B cell (primary cell): Measurements from ENCODE around the gene FFAR4. TPM values are rescaled to one million over a fixed set of nuclear protein-coding genes. Genes with fewer than 3 reads are reported as not detected.

Source experiments
- ATAC-seq: fragments of 200-7000 bp; cut with Tn5 transposase; one replicate; pipeline ENCODE4 v1.10.0; 2021; ENCODE audit warnings: low read depth, mild to moderate bottlenecking, moderate number of reproducible peaks, moderate library complexity
- CTCF ChIA-PET: fragments of 350-600 bp; sonication (Branson Sonifier 250); formaldehyde crosslinking; loops from one replicate; lab custom pipeline; 2021; ENCODE audit warnings: antibody characterized with exemption, inconsistent platforms; lab: Charles Lee
- POLR2A ChIA-PET: fragments of 350-600 bp; sonication (Branson Sonifier 250); formaldehyde crosslinking; loops from one replicate; lab custom pipeline; 2021; ENCODE audit warnings: antibody characterized with exemption; lab: Charles Lee
- DNase-seq: peaks from one replicate; pipeline ENCODE4 v3.0.0; 2013
- H2AFZ ChIP-seq: 2 replicates; pipeline ENCODE4 v1.6.1; 2012; ENCODE audit warnings: mild to moderate bottlenecking, low read depth, low read length; ENCODE audit not compliant: insufficient read depth, poor library complexity, severe bottlenecking
- H3K27ac ChIP-seq, 2 donors: 1 replicate in 1 of 2; 2 replicates in 1 of 2; pipeline ENCODE4 v1.5.1; 2012 to 2013; ENCODE audit warnings: low read length in 2 of 2, mild to moderate bottlenecking in 2 of 2, moderate library complexity in 1 of 2
- H3K27me3 ChIP-seq, 4 experiments: fragments of 200-600 bp in 1 of 4; sonication (generic) in 1 of 4; replicated peaks in 1 of 4; 1 replicate in 2 of 4; 2 replicates in 2 of 4; pipeline versions ENCODE4 v1.6.1 to v1.7.0; 2013 to 2016; ENCODE audit warnings: low read length in 3 of 4, mild to moderate bottlenecking in 2 of 4, mixed read lengths in 1 of 4, moderate library complexity in 1 of 4; ENCODE audit not compliant: insufficient read depth in 4 of 4, control insufficient read depth in 3 of 4; ENCODE audit errors: control extremely low read depth in 1 of 4
- H3K36me3 ChIP-seq, 2 experiments: replicated peaks in 1 of 2; 1 replicate in 1 of 2; 2 replicates in 1 of 2; pipeline versions ENCODE4 v1.6.1 to v1.7.1; 2013; ENCODE audit warnings: low read length in 1 of 2; ENCODE audit not compliant: insufficient read depth in 2 of 2, control insufficient read depth in 1 of 2; ENCODE audit errors: control extremely low read depth in 1 of 2, extremely low read depth in 1 of 2
- H3K4me1 ChIP-seq, 2 donors: fragments of 200-600 bp in 1 of 2; sonication (generic) in 1 of 2; 1 replicate in 1 of 2; 2 replicates in 1 of 2; pipeline versions ENCODE4 v1.5.1 to v1.6.1; 2013 to 2017; ENCODE audit warnings: low read length in 2 of 2; ENCODE audit not compliant: control insufficient read depth in 2 of 2, insufficient read depth in 2 of 2
- H3K4me2 ChIP-seq: replicated peaks from 2 replicates; pipeline ENCODE3; 2012; ENCODE audit warnings: mild to moderate bottlenecking, low read depth, low read length; ENCODE audit not compliant: poor library complexity, severe bottlenecking
- H3K4me3 ChIP-seq, 5 experiments: fragments of 200-600 bp in 1 of 5; sonication (generic) in 1 of 5; 1 replicate in 3 of 5; 2 replicates in 2 of 5; pipeline versions ENCODE4 v1.5.1 to v1.7.0; 2011 to 2016; ENCODE audit warnings: low read length in 4 of 5, mild to moderate bottlenecking in 4 of 5, low read depth in 2 of 5, control low read depth in 1 of 5, moderate library complexity in 1 of 5; ENCODE audit not compliant: insufficient read depth in 1 of 5; ENCODE audit errors: control extremely low read depth in 1 of 5, extremely low read depth in 1 of 5
- H3K79me2 ChIP-seq: fragments of 200-600 bp; sonication (generic); one replicate; pipeline ENCODE4 v1.6.0; 2016; ENCODE audit warnings: low read length; ENCODE audit not compliant: control insufficient read depth, insufficient read depth
- H3K9ac ChIP-seq: fragments of 200-600 bp; sonication (generic); 2 replicates; pipeline ENCODE4 v1.6.1; 2017; ENCODE audit warnings: mild to moderate bottlenecking, low read length, moderate library complexity
- H3K9me3 ChIP-seq, 3 donors: one replicate each; pipeline versions ENCODE4 v1.6.1 to v1.7.1; 2013; ENCODE audit warnings: low read length in 2 of 3; ENCODE audit not compliant: control insufficient read depth in 2 of 3, insufficient read depth in 1 of 3; ENCODE audit errors: control extremely low read depth in 1 of 3
- H4K20me1 ChIP-seq: 2 replicates; pipeline ENCODE4 v1.6.0; 2012; ENCODE audit warnings: mild to moderate bottlenecking, low read length; ENCODE audit not compliant: insufficient read depth, control insufficient read depth, poor library complexity, severe bottlenecking
- H3K27ac Mint-ChIP-seq: one replicate; pipeline ENCODE4 v1.8.0; 2021; ENCODE audit warnings: mixed read lengths
- H3K27me3 Mint-ChIP-seq: one replicate; pipeline ENCODE4 v1.8.0; 2021; ENCODE audit warnings: mixed read lengths
- H3K4me1 Mint-ChIP-seq: one replicate; pipeline ENCODE4 v1.8.0; 2021; ENCODE audit warnings: mixed read lengths
- H3K4me3 Mint-ChIP-seq: one replicate; pipeline ENCODE4 v1.8.0; 2021; ENCODE audit warnings: mixed read lengths
- H3K9me3 Mint-ChIP-seq: one replicate; pipeline ENCODE4 v1.8.0; 2022; ENCODE audit warnings: mixed read lengths; ENCODE audit not compliant: insufficient read depth
- CTCF ChIP-seq: fragments of 200-600 bp; IDR thresholded peaks from one replicate; pipeline ENCODE4 v1.8.0; 2022; ENCODE audit warnings: antibody characterized with exemption, mild to moderate bottlenecking
- EZH2 ChIP-seq: IDR thresholded peaks from 2 replicates; pipeline ENCODE4 v1.6.1; 2012; ENCODE audit warnings: borderline replicate concordance, low read depth, mild to moderate bottlenecking, moderate library complexity, low read length; ENCODE audit not compliant: insufficient read depth, poor library complexity, severe bottlenecking
- WGBS: methylation state at CpG from one replicate; pipeline ENCODE4 v1.1.5; 2013; ENCODE audit warnings: missing lambda C conversion rate; ENCODE audit not compliant: insufficient coverage; 5-methylcytosine and 5-hydroxymethylcytosine counted together
- intact Hi-C: fragments of 100-400 bp; cut with micrococcal nuclease; formaldehyde crosslinking; loops from one replicate; pipeline ENCODE4 v1.10.0; 2022
- polyA plus RNA-seq: library from polyadenylated mRNA; depleted of rRNA; stranded (reverse); fragments of >200 nt; gene quantifications from 2 replicates; pipeline ENCODE4 v1.2.3, GENCODE V29; 2012
- total RNA-seq, 2 donors: library from RNA; stranded (reverse); fragments of 120-200 nt in 1 of 2; gene quantifications; 1 replicate in 1 of 2; 2 replicates in 1 of 2; pipeline versions ENCODE4 v1.2.3 to v1.2.4, GENCODE V29; 2013 to 2022

FFAR4 gene
- total and polyA plus RNA-seq, 2 donors (not counting 1 experiment from before 2014, with no cell fraction given) = not detected

- peaks cover 0 to 4% (median 0%) of the 10 kb centered on the region in 3 donors for H3K9me3 ChIP-seq
- H3K36me3 ChIP-seq = no peaks in the 10 kb centered on the region
- ATAC-seq (no peak), DNase-seq (no peak)
- no peak overlapping the region for H3K9ac ChIP-seq
- peaks cover 2% of the 10 kb centered on the region for H3K4me1 Mint-ChIP-seq
- no peak overlapping the region for H3K4me3 Mint-ChIP-seq
- POLR2A ChIA-PET = no interaction called here
- H3K27me3 Mint-ChIP-seq = peaks cover 4% of the 10 kb centered on the region
- H3K4me1 ChIP-seq = no peaks in the 10 kb centered on the region
- H3K27ac ChIP-seq = no peak overlapping the region
- WGBS = 88% methylated on average over 6 of the region's 8 CpGs
- no peaks in the 10 kb centered on the region for H4K20me1 ChIP-seq
- no peak for TF ChIP-seq CTCF
- TF ChIP-seq EZH2 = no peak
- H3K27me3 ChIP-seq = peaks cover 0 to 3% (median 0%) of the 10 kb centered on the region in 4 experiments
- no peak overlapping the region for H3K27ac Mint-ChIP-seq
- CTCF ChIA-PET = interaction anchor here (1.1 to 5.5 kb wide), 7 partner anchors 8 to 304 kb away, joined by 3 to 64 read pairs (median 5); partner anchors contain the start of gene FRA10AC1
- intact Hi-C loops = no loop called here
- no peaks in the 10 kb centered on the region for H3K9me3 Mint-ChIP-seq
- no peak overlapping the region for H3K4me3 ChIP-seq
- H3K79me2 ChIP-seq = no peaks in the 10 kb centered on the region
- H2AFZ ChIP-seq = no peak overlapping the region
- no peak overlapping the region for H3K4me2 ChIP-seq
These were observed 12.8 kb upstream of the FFAR4 start for GRCh38 chr10:93553482-93554315.

GRCh38 chr10:93554316-93554663 is 12.2 kb upstream of the FFAR4 start:
- intact Hi-C loops = no loop called here
- Histone ChIP-seq H3K36me3 (no peaks in the 10 kb centered on the region), H3K27me3 (peaks cover 0 to 3% (median 0%) of the 10 kb centered on the region in 4 experiments), H3K4me3 (no peak overlapping the region), H3K4me1 (no peaks in the 10 kb centered on the region), H3K27ac (no peak overlapping the region), H3K4me2 (no peak overlapping the region), H4K20me1 (no peaks in the 10 kb centered on the region), H2AFZ (no peak overlapping the region), H3K9ac (no peak overlapping the region), H3K9me3 (peaks cover 0 to 4% (median 0%) of the 10 kb centered on the region in 3 donors), H3K79me2 (no peaks in the 10 kb centered on the region)
- CTCF ChIA-PET = interaction anchor here (0.5 to 5.5 kb wide), 17 partner anchors 9 to 767 kb away, joined by 3 to 64 read pairs (median 4); partner anchors contain the start of gene FRA10AC1
- whole genome bisulfite sequencing = 100% methylated on average over 1 of the region's 1 CpG
- POLR2A ChIA-PET = no interaction called here
- ATAC-seq = no peak
- Mint-ChIP-seq H3K4me1 (peaks cover 2% of the 10 kb centered on the region), H3K27me3 (peaks cover 5% of the 10 kb centered on the region), H3K4me3 (no peak overlapping the region), H3K27ac (no peak overlapping the region), H3K9me3 (no peaks in the 10 kb centered on the region)
- TF ChIP-seq CTCF = no peak
- no peak for TF ChIP-seq EZH2
- no peak for DNase-seq
